Measurements from ENCODE around the gene CCDC194.
A peak's percentile ranks its signal among the peaks of the same experiment; 100 is the strongest.

Gene CCDC194

GRCh38 chr19:17393914-17394313 lies at the start of gene CCDC194:
Gene CCDC194, minus strand, starts transcription at chr19:17394196. Its CDS starts 38 bp downstream, at chr19:17394158.
- DNase-seq: no peak

DNA sequence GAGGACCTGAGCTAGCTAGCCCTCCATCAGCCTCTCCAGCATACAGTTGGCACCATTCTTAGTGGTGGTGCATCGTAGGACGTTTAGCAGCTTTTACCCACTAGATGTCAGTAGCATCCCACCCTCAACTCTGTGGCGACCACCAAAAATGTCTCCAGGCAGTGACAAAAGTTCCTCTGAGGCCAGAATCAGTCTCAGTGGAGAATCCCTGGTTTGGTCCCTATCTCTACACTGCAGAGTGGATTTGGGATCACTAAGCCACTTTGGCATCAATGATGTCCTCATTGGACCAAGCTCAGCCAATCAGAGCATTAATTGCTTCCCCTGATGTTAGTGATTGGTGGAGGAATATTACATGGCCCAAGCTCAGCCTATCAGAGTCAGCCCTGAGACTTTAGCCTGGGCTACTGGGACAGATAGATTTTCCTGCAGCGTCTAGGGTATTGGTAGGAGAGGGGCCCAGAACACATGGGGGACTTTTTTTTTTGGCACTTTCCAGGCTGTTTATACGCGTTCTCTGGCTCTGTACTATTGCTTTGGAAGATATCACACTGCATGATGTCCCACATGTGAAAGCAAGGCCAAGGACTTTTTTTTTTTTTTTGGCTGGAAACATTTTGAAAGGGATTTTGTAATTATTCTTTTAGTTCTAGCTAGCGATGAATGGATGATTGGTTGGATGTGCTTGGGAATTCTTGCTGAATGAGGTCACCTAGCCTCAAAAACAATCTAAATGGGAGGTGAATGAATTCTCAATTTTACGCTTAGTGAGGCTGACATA lies 47.4 kb upstream of the CCDC194 start:
- no peak for DNase-seq

GRCh38 chr19:17436874-17437267 lies 42.9 kb upstream of the CCDC194 start:
- no peak for DNase-seq

- DNase-seq: no peak
Observed at GRCh38 chr19:17436094-17436873, 42.3 kb upstream of the CCDC194 start.

- no peak for DNase-seq
Observed at GRCh38 chr19:17435218-17435617, 41.2 kb upstream of the CCDC194 start.

DNA sequence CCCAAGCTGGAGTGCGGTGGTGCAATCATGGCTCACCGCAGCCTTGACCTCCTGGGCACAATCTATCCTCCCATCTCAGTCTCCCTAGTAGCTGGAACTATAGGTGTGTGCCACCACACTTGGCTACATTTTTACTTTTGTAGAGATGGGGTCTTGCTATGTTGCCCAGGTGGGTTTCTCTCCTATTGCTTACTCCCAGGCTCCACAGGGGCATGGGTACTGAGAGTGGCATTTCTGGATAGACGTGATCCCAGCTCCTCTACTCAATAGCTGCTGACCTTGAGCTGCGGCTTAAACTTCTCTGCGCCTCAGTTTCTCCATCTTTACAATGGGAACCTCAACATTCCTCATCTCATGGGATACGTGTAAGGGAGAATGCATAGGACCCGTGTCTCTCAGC lies 37.4 kb upstream of the CCDC194 start:
- no peak for DNase-seq

DNA sequence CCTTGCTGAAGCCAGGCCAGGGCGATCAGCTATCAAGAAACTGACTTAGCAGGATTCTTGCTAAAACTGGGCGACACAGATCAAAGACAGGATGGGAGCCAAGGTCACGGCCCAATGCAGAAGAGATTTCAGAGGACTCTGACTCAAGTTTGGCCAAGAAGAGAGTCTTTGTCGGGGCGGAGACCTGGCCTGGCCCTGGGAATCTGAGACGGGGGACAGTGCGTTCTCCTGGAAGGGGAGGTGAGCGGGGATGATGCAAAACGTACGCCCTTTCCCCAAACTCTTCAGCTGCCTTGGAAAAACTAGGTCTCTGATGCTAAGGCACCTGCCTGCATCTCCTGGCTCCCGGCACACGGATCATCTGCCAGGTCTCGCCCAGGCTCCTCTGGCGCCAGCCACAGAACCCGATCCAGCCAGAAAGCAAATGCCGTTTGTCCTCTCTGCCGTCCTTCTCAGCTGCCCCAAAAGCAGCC lies 35.7 kb upstream of the CCDC194 start:
- DNase-seq: no peak

DNA sequence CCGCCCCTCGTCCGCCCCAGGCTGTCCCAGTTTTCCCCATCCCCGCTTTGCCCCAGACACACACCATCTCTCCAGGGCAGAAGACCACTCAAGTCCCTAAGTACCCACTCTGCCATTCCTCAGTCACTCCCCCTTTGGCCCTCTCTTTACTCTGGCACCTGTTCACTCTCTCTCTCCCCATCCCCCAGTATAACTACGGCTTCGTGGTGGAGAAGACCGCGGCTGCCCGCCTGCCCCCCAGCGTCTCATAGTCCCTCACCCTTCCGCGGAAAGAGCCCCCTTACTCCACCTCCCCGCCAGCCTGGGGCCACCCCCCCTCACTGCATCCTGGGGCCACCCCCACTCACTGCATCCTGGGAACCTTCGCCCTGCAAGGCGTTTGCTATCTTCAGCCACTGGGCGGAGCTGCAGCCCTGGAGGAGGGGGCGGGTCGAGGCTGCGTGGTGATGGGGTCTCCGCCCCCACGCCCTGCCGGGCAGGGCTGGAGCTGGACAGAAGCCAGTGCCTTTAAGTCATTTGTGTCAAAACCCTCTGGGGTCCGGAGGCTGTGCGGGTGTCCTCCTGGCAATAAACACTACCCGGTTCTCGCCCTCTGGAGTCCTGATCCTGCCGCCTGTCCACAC lies 30.9 kb upstream of the CCDC194 start:
- no peak for DNase-seq

- DNase-seq: no peak
Observed at GRCh38 chr19:17423429-17424208, 29.6 kb upstream of the CCDC194 start.

GRCh38 chr19:17421942-17422341 lies 27.9 kb upstream of the CCDC194 start:
- DNase-seq: no peak

DNA sequence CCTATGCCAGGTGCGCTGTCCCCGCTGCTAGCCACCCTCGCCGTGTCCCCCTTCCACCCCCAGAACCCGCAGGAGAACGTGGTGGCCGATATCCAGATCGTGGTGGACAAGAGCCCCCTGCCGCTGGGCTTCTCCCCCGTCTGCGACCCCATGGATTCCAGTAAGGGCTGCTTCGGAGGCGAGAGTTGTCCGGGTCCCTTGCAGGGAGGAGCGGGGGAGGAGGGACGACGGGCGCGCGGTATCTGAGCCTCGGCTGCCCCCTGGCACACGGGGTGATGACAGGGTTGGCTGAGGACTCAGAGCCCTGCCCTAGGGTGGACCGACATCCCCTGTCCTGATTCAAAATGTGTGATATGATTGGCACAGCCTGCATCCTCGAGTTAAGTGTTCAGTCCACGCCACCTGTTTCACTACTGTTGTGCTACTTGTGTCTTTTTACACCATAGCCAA lies 26.5 kb upstream of the CCDC194 start:
- no peak for DNase-seq

GRCh38 chr19:17419621-17420474 lies 25.9 kb upstream of the CCDC194 start, which contains the start of gene MVB12A:
Gene MVB12A, plus strand, starts transcription at chr19:17420047. Its CDS starts 89 bp downstream, at chr19:17420136.
- DNase-seq: peak; percentile 94

DNA sequence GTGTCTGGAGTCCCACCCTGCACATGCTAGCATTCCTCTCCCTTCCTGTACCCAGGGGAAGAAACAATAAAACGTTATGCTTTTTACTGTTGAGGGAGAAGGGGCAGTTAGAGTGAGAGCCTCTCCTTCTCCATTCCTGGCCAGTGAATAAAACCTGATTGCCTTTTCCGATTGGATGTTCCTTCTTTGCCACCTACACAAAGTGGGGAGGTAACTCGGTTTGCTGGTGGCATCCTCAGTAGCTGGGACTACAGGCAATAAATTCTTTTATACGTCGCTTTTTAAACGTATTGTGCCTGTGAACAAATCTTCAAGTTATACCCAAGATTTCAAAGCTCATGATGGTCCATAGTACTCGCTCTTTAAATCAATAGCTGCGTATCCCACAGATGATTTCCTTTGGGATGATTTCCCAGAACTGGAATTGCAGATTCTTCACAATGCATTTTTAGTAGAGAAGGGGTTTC lies 25.2 kb upstream of the CCDC194 start:
- DNase-seq: no peak

DNA sequence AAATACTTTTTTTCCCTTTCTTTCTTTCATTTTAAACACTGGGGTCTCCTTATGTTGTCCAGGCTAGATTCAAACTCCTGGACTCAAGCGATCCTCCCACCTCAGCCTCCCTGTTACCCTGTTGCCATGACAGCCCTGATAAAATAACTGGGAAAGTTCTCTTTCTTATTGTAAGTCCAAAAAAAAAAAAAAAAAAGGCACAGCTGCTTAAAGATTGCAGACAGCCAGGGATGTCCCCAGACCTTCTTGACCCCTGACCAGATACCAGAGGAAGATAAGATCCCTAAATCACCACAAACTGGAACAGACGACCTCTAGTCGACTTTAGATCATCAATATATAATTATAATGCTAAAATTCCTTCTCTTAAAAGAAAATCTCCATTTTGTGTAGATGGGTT lies 24.7 kb upstream of the CCDC194 start:
- no peak for DNase-seq

DNA sequence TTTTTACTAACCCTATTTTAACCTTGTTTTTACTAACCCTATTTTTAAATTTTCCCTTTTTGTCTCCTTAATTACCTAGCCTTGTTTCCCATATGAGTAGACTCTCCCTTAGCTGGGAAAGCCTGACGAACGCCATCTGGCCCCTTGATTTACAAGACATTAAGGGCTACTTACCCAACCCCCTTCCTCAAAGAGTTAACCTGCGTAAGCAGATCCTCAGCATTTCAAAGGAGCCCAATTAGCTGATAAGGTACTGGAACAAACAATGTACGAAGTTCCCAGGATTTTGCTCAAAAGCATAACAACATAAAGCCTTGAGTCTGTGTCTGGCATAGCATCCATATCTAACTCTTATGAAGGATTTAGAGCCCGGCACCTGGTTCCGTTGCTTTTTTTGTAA lies 21.1 kb upstream of the CCDC194 start:
- DNase-seq: no peak

DNA sequence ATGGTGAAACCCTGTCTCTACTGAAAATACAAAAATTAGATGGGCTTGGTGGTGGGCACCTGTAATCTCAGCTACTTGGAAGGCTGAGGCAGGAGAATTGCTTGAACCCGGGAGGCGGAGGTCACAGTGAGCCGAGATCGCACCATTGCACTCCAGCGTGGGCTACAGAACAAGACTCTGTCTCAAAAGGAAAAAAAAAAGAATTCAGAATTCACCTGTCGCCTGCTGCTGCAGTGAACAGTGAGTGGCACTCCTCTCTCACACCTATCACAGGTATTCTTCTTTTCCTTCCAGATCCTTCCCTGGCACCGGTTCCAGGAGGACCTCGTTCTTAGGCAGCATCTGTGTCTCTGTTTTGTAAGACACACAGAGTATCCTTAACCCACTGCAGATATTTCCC lies 20.1 kb upstream of the CCDC194 start:
- no peak for DNase-seq

GRCh38 chr19:17411801-17412200 lies 17.8 kb upstream of the CCDC194 start:
- no peak for DNase-seq

DNA sequence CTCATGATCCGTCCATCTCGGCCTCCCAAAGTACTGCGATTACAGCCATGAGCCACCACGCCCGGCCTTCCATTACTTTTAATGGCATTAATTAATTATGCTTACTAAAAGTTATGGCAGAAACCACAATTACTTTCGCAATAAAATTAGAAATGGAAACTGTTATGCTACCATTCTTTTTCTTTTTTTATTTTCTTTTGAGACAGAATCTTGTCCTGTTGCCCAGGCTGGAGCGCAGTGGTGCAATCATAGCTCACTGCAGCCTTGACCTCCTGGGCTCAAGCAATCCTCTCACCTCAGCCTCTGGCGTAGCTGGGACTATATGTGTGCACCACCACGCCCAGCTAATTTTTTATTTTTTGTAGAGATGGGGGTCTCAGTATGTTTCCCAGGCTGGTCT lies 16.0 kb upstream of the CCDC194 start:
- DNase-seq: no peak

- DNase-seq: no peak
Observed at GRCh38 chr19:17406887-17407196, 12.8 kb upstream of the CCDC194 start.

- DNase-seq: no peak
Observed at GRCh38 chr19:17406046-17406886, 12.3 kb upstream of the CCDC194 start.

Measured in activated effector memory CD4-positive, alpha-beta T cell treated with Interleukin-2 at 50 U/mL for 16 hours (primary cell).